Stomach (tissue), 9 donors: ENCODE data around the gene DIPK1C. TPM values are rescaled to one million over a fixed set of nuclear protein-coding genes. Genes with fewer than 3 reads are reported as not detected.

Experiments used
- DNase-seq, 2 donors: peaks; one replicate each; pipeline versions ENCODE4 v3.0.0 to v3.0.0-alpha.2; 2013 to 2019
- H3K27ac ChIP-seq, 5 donors: fragments of 200-600 bp in 4 of 5; sonication (generic) in 4 of 5; one replicate each; pipeline ENCODE4 v1.5.1; 2013 to 2019; ENCODE audit warnings: mild to moderate bottlenecking in 1 of 5, moderate library complexity in 1 of 5
- H3K27me3 ChIP-seq, 3 donors: fragments of 200-600 bp; sonication (generic); one replicate each; pipeline ENCODE4 v1.5.1; 2017 to 2019; ENCODE audit warnings: mixed run types in 1 of 3
- H3K36me3 ChIP-seq, 4 donors: fragments of 200-600 bp; sonication (generic); 1 replicate in 3 of 4; 2 replicates in 1 of 4; pipeline ENCODE4 v1.5.1; 2016 to 2019
- H3K4me1 ChIP-seq, 4 donors: fragments of 200-600 bp; sonication (generic); one replicate each; pipeline ENCODE4 v1.5.1; 2016 to 2019
- H3K4me3 ChIP-seq, 4 donors: fragments of 200-600 bp; sonication (generic) in 3 of 4; one replicate each; pipeline ENCODE4 v1.5.1; 2016 to 2019; ENCODE audit warnings: mild to moderate bottlenecking in 1 of 4
- H3K9me3 ChIP-seq, 4 donors: fragments of 200-600 bp; sonication (generic); one replicate each; pipeline ENCODE4 v1.5.1; 2016 to 2019
- CTCF ChIP-seq, 7 experiments: fragments of 450-650 bp in 4 of 7; fragments of 200-600 bp in 3 of 7; sonication (generic) in 3 of 7; IDR thresholded peaks; one replicate each; pipeline ENCODE4 v1.5.1; 2016 to 2019; ENCODE audit warnings: antibody characterized with exemption in 7 of 7, control low read depth in 2 of 7, mild to moderate bottlenecking in 1 of 7
- EP300 ChIP-seq: sonication (generic); formaldehyde crosslinking; IDR thresholded peaks from one replicate; pipeline ENCODE4 v1.6.1; 2017; ENCODE audit warnings: antibody characterized with exemption
- POLR2A ChIP-seq, 4 donors: fragments of 450-650 bp; IDR thresholded peaks; one replicate each; pipeline ENCODE4 v1.6.1; 2016; ENCODE audit warnings: antibody characterized with exemption in 4 of 4, control low read depth in 2 of 4, mild to moderate bottlenecking in 1 of 4, moderate library complexity in 1 of 4
- POLR2AphosphoS5 ChIP-seq, 3 donors: sonication (generic); formaldehyde crosslinking; IDR thresholded peaks; one replicate each; pipeline ENCODE4 v1.6.1; 2016; ENCODE audit warnings: antibody characterized with exemption in 3 of 3
- WGBS, 5 donors: extraction: QIAGEN DNeasy Blood & Tissue Kit in 3 of 5; methylation state at CpG; one replicate each; pipeline versions ENCODE4 v1.1.5 to v1.1.7; 2013 to 2018; 5-methylcytosine and 5-hydroxymethylcytosine counted together
- intact Hi-C: fragments of 100-400 bp; cut with DNase I; formaldehyde crosslinking; loops from one replicate; pipeline ENCODE4 v1.15.1; 2023; ENCODE audit warnings: low total_unique reads
- polyA plus RNA-seq, 3 donors: library from polyadenylated mRNA; stranded (reverse); fragments of 200-250 nt; gene quantifications; one replicate each; pipeline ENCODE4 v1.2.3, GENCODE V29; 2013
- total RNA-seq, 5 donors: library from RNA; depleted of rRNA; stranded (reverse); fragments of >200 nt; gene quantifications; one replicate each; pipeline versions ENCODE4 v1.1.0 to v1.2.3, GENCODE V29; 2014 to 2016
- donor health status: healthy with polysubstance abuse.
- donor health status: Bipolar disorder and iron deficiency.
- donor health status: healthy.

The DIPK1C gene
- total and polyA plus RNA-seq, 8 donors: 0.55 to 2.3 (median 1.8) TPM; not detected in 3

- no peak for DNase-seq
- TF ChIP-seq CTCF (IDR thresholded peaks at IDR 0.05) (no peak), POLR2A (IDR thresholded peaks at IDR 0.05) (no peak), EP300 (no peak)
- Histone ChIP-seq H3K4me3 (peak overlapping the region; percentile 38 to 59 (median 46)), H3K4me1 (peaks cover 8 to 25% (median 19%) of the 10 kb centered on the region in 4 donors), H3K27ac (no peak overlapping the region), H3K9me3 (no peaks in the 10 kb centered on the region), H3K36me3 (no peaks in the 10 kb centered on the region), H3K27me3 (peaks cover 9 to 65% (median 40%) of the 10 kb centered on the region in 3 donors)
- WGBS, 5 donors: 8 to 20% (median 17%) methylated on average over 7 of the region's 7 CpGs
- intact Hi-C loops: no loop called here
Measured at GRCh38 chr18:74456017-74456348, 1.1 kb downstream of the DIPK1C start.

- intact Hi-C loops: no loop called here
- peaks cover 9 to 62% (median 40%) of the 10 kb centered on the region in 3 donors for H3K27me3 ChIP-seq
- H3K9me3 ChIP-seq: no peaks in the 10 kb centered on the region
- no peak overlapping the region for H3K4me3 ChIP-seq
- no peak for DNase-seq
- H3K36me3 ChIP-seq: no peaks in the 10 kb centered on the region
- no peak for TF ChIP-seq POLR2AphosphoS5 (IDR thresholded peaks at IDR 0.05)
- TF ChIP-seq POLR2A (IDR thresholded peaks at IDR 0.05): no peak
- no peak for TF ChIP-seq CTCF (IDR thresholded peaks at IDR 0.05)
- TF ChIP-seq EP300: no peak
- peaks cover 8 to 25% (median 19%) of the 10 kb centered on the region in 4 donors for H3K4me1 ChIP-seq
- 90 to 95% (median 92%) methylated on average over 10 of the region's 10 CpGs for WGBS, 5 donors
- no peak overlapping the region for H3K27ac ChIP-seq
Measured at GRCh38 chr18:74455386-74455785, 1.7 kb downstream of the DIPK1C start.

GRCh38 chr18:74454279-74454751, 2.8 kb downstream of the DIPK1C start:
- no peaks in the 10 kb centered on the region for H3K36me3 ChIP-seq
- DNase-seq: peak in 1 of 2 donors; percentile 25
- 82 to 96% (median 91%) methylated on average over 9 of the region's 9 CpGs for WGBS, 5 donors
- no peaks in the 10 kb centered on the region for H3K9me3 ChIP-seq
- no peak overlapping the region for H3K27ac ChIP-seq
- H3K4me3 ChIP-seq: no peak overlapping the region
- H3K27me3 ChIP-seq: peaks cover 9 to 63% (median 40%) of the 10 kb centered on the region in 3 donors
- TF ChIP-seq CTCF (IDR thresholded peaks at IDR 0.05) (no peak), EP300 (no peak), POLR2AphosphoS5 (IDR thresholded peaks at IDR 0.05) (no peak), POLR2A (IDR thresholded peaks at IDR 0.05) (no peak)
- peaks cover 8 to 25% (median 19%) of the 10 kb centered on the region in 4 donors for H3K4me1 ChIP-seq
- intact Hi-C loops: no loop called here

GRCh38 chr18:74453642-74454198, 3.4 kb downstream of the DIPK1C start:
- DNase-seq: no peak
- H3K4me1 ChIP-seq: peaks cover 8 to 25% (median 19%) of the 10 kb centered on the region in 4 donors
- H3K9me3 ChIP-seq: no peaks in the 10 kb centered on the region
- H3K36me3 ChIP-seq: no peaks in the 10 kb centered on the region
- intact Hi-C loops: no loop called here
- peaks cover 9 to 61% (median 40%) of the 10 kb centered on the region in 3 donors for H3K27me3 ChIP-seq
- TF ChIP-seq EP300 (no peak), POLR2A (IDR thresholded peaks at IDR 0.05) (no peak), CTCF (IDR thresholded peaks at IDR 0.05) (no peak), POLR2AphosphoS5 (IDR thresholded peaks at IDR 0.05) (no peak)
- H3K4me3 ChIP-seq: no peak overlapping the region
- WGBS, 5 donors: 89 to 92% (median 92%) methylated on average over 6 of the region's 6 CpGs
- no peak overlapping the region for H3K27ac ChIP-seq
